HG03521 (cell line): Measurements from ENCODE around the gene MYL10.
"Not testable (repeated sequence)": the region's sequence is repeated elsewhere in the genome, so short reads cannot be mapped to it uniquely, and the experiment has no call there.

Source experiments
- ATAC-seq: cut with Tn5 transposase; IDR thresholded peaks from one replicate; pipeline ENCODE4 v1.9.1; 2021; ENCODE audit warnings: mild to moderate bottlenecking, moderate library complexity; ENCODE audit not compliant: unreplicated experiment

The MYL10 gene

GRCh38 chr7:101620991-101621390, 8.1 kb downstream of the MYL10 start:
- no peak for ATAC-seq

- no peak for ATAC-seq
Observed at GRCh38 chr7:101620395-101620794, 8.7 kb downstream of the MYL10 start.

GRCh38 chr7:101618916-101619315, 10.2 kb downstream of the MYL10 start:
- no peak for ATAC-seq

GRCh38 chr7:101618207-101618839, 10.8 kb downstream of the MYL10 start:
- no peak for ATAC-seq

GRCh38 chr7:101617451-101618206, 11.5 kb downstream of the MYL10 start:
- no peak for ATAC-seq

GRCh38 chr7:101615446-101615845, 13.7 kb downstream of the MYL10 start:
- ATAC-seq, result no peak

GRCh38 chr7:101614939-101615302, 14.2 kb downstream of the MYL10 start:
- no peak for ATAC-seq

- ATAC-seq, result no peak
Observed at GRCh38 chr7:101614098-101614938, 14.8 kb downstream of the MYL10 start.

- ATAC-seq, result no peak
Observed at GRCh38 chr7:101612885-101613515, 16.1 kb downstream of the MYL10 start.

- no peak for ATAC-seq
Observed at GRCh38 chr7:101608772-101609713, 20.1 kb downstream of the MYL10 start.

GRCh38 chr7:101606498-101606923, 22.6 kb downstream of the MYL10 start:
- ATAC-seq, result no peak

- no peak for ATAC-seq
Observed at GRCh38 chr7:101605611-101606497, 23.2 kb downstream of the MYL10 start.

GRCh38 chr7:101604934-101605332, 24.2 kb downstream of the MYL10 start:
- not testable (repeated sequence) for ATAC-seq

GRCh38 chr7:101604331-101604933, 24.7 kb downstream of the MYL10 start:
- ATAC-seq, result no peak

GRCh38 chr7:101602484-101603241, 26.4 kb downstream of the MYL10 start:
- no peak for ATAC-seq

- no peak for ATAC-seq
Observed at GRCh38 chr7:101602082-101602481, 27.0 kb downstream of the MYL10 start.

GRCh38 chr7:101599787-101600186, 29.3 kb downstream of the MYL10 start:
- ATAC-seq, result no peak
